Spleen (tissue), 7 donors: ENCODE results near the gene ESR1.

Experiments
- POLR2A ChIP-seq, 3 donors: fragments of 450-650 bp; IDR thresholded peaks; one replicate each; pipeline ENCODE4 v1.5.1; 2017; ENCODE audit warnings: antibody characterized with exemption in 3 of 3, mild to moderate bottlenecking in 1 of 3
- POLR2AphosphoS5 ChIP-seq, 3 donors: sonication (generic); formaldehyde crosslinking; IDR thresholded peaks; one replicate each; pipeline ENCODE4 v1.5.1; 2017; ENCODE audit warnings: antibody characterized with exemption in 3 of 3
- TF ChIP-seq, protein P1 (sequence below), 11 experiments: fragments of 200-600 bp in 7 of 11; fragments of 450-650 bp in 4 of 11; sonication (generic) in 4 of 11; IDR thresholded peaks in 8 of 11; conservative IDR thresholded peaks in 3 of 11; 1 replicate in 7 of 11; 2 replicates in 4 of 11; pipeline versions ENCODE4 v1.4.0 to v1.8.0; 2016 to 2021; ENCODE audit warnings: antibody characterized with exemption in 11 of 11, inconsistent platforms in 4 of 11, mild to moderate bottlenecking in 1 of 11
- donor health status: DM: no; HTN: no; CAD: no; lungs with moderate emphysema.
- donor health status: DM: no; HTN: no; CAD: no.
- donor health status: DM: no; HTN: no; CAD: no.

DNA sequence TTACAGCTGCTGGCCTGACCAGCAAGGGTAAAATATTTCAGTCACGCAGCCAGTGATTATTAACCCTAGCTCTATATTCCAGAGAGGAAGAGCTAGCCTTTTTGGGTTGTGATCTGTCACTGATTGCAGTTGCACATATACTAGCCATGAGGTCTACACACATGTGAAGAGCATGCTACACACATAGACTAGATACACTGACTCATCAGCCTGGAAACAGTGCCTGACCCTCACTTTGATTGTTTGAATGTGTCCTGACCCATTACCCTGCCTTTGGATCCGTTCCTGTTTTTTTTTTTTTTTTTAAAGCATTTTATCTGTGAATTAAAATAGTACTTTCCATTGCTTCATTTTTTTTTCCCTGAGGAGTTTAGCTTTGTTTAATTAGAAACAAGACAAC is 50.8 kb downstream of the ESR1 start:
- TF ChIP-seq, protein P1, sequence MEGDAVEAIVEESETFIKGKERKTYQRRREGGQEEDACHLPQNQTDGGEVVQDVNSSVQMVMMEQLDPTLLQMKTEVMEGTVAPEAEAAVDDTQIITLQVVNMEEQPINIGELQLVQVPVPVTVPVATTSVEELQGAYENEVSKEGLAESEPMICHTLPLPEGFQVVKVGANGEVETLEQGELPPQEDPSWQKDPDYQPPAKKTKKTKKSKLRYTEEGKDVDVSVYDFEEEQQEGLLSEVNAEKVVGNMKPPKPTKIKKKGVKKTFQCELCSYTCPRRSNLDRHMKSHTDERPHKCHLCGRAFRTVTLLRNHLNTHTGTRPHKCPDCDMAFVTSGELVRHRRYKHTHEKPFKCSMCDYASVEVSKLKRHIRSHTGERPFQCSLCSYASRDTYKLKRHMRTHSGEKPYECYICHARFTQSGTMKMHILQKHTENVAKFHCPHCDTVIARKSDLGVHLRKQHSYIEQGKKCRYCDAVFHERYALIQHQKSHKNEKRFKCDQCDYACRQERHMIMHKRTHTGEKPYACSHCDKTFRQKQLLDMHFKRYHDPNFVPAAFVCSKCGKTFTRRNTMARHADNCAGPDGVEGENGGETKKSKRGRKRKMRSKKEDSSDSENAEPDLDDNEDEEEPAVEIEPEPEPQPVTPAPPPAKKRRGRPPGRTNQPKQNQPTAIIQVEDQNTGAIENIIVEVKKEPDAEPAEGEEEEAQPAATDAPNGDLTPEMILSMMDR (IDR thresholded peaks at IDR 0.05 in 8 of 11, conservative IDR thresholded peaks at IDR 0.05 in 3 of 11) = no peak
- TF ChIP-seq POLR2AphosphoS5 (IDR thresholded peaks at IDR 0.05) (no peak), POLR2A (IDR thresholded peaks at IDR 0.05) (no peak)
